HEK293T (cell line): ENCODE measurements around the gene UBD.

Experiments used
- CTCF ChIA-PET: fragments of 350-600 bp; formaldehyde crosslinking; extraction: SDS; loops from one replicate; lab custom pipeline; 2021; ENCODE audit warnings: antibody characterized with exemption, inconsistent platforms; lab: Yijun Ruan, JAX
- POLR2A ChIA-PET: fragments of 350-600 bp; formaldehyde crosslinking; extraction: SDS; loops from one replicate; lab custom pipeline; 2020; ENCODE audit warnings: antibody characterized with exemption, inconsistent platforms; lab: Yijun Ruan, JAX
- DNase-seq: peaks from one replicate; pipeline ENCODE4 v3.0.0; 2012; ENCODE audit warnings: mixed read lengths; ENCODE audit errors: extremely low spot score
- ARNT ChIP-seq: fragments of 450-650 bp; IDR thresholded peaks from 2 replicates; pipeline ENCODE4 v1.6.1; 2017; ENCODE audit warnings: mild to moderate bottlenecking
- BHLHE40 ChIP-seq: fragments of 450-650 bp; IDR thresholded peaks from 2 replicates; pipeline ENCODE4 v1.6.1; 2016; ENCODE audit warnings: mild to moderate bottlenecking, moderate library complexity, borderline replicate concordance
- CTBP1 ChIP-seq: fragments of 450-650 bp; IDR thresholded peaks from 2 replicates; pipeline ENCODE4 v1.6.1; 2016; ENCODE audit warnings: borderline replicate concordance
- ELF4 ChIP-seq: fragments of 450-650 bp; IDR thresholded peaks from 2 replicates; pipeline ENCODE4 v1.6.1; 2017; ENCODE audit warnings: antibody characterized with exemption
- FOXA1 ChIP-seq: fragments of 450-650 bp; IDR thresholded peaks from 2 replicates; pipeline ENCODE4 v1.6.1; 2016; ENCODE audit warnings: mild to moderate bottlenecking
- FOXK2 ChIP-seq: fragments of 450-650 bp; IDR thresholded peaks from 2 replicates; pipeline ENCODE4 v1.6.1; 2016; ENCODE audit warnings: mild to moderate bottlenecking
- FOXM1 ChIP-seq: fragments of 450-650 bp; IDR thresholded peaks from 2 replicates; pipeline ENCODE4 v1.6.1; 2017; ENCODE audit warnings: mild to moderate bottlenecking, borderline replicate concordance
- HDGF ChIP-seq: fragments of 450-650 bp; IDR thresholded peaks from 2 replicates; pipeline ENCODE4 v1.6.1; 2017; ENCODE audit warnings: antibody characterized with exemption, borderline replicate concordance
- L3MBTL2 ChIP-seq: fragments of 450-650 bp; conservative IDR thresholded peaks from 2 replicates; pipeline ENCODE4 v1.6.1; 2016; ENCODE audit warnings: mild to moderate bottlenecking
- LEF1 ChIP-seq: fragments of 450-650 bp; IDR thresholded peaks from 2 replicates; pipeline ENCODE4 v1.6.1; 2017; ENCODE audit warnings: mild to moderate bottlenecking, borderline replicate concordance
- NFRKB ChIP-seq: fragments of 450-650 bp; IDR thresholded peaks from 2 replicates; pipeline ENCODE4 v1.6.1; 2016; ENCODE audit warnings: mild to moderate bottlenecking, moderate library complexity
- SP1 ChIP-seq: fragments of 450-650 bp; IDR thresholded peaks from 2 replicates; pipeline ENCODE4 v1.6.1; 2017
- SUZ12 ChIP-seq: fragments of 450-650 bp; IDR thresholded peaks from 2 replicates; pipeline ENCODE4 v1.6.1; 2016; ENCODE audit warnings: mild to moderate bottlenecking
- TARDBP ChIP-seq: fragments of 450-650 bp; IDR thresholded peaks from 2 replicates; pipeline ENCODE4 v1.6.1; 2016
- ZNF384 ChIP-seq: fragments of 450-650 bp; IDR thresholded peaks from 2 replicates; pipeline ENCODE4 v1.6.1; 2016
- TF ChIP-seq, protein P1 (sequence below): fragments of 450-650 bp; IDR thresholded peaks from 2 replicates; pipeline ENCODE4 v1.6.1; 2016

Gene UBD

DNA sequence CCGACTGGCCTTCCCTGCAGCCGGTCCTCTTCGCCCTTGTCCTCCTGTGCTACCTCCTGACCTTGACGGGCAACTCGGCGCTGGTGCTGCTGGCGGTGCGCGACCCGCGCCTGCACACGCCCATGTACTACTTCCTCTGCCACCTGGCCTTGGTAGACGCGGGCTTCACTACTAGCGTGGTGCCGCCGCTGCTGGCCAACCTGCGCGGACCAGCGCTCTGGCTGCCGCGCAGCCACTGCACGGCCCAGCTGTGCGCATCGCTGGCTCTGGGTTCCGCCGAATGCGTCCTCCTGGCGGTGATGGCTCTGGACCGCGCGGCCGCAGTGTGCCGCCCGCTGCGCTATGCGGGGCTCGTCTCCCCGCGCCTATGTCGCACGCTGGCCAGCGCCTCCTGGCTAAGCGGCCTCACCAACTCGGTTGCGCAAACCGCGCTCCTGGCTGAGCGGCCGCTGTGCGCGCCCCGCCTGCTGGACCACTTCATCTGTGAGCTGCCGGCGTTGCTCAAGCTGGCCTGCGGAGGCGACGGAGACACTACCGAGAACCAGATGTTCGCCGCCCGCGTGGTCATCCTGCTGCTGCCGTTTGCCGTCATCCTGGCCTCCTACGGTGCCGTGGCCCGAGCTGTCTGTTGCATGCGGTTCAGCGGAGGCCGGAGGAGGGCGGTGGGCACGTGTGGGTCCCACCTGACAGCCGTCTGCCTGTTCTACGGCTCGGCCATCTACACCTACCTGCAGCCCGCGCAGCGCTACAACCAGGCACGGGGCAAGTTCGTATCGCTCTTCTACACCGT, 6.1 kb downstream of the UBD start:
- ChIA-PET POLR2A (no interaction called here), CTCF (no interaction called here)
- no peak for TF ChIP-seq NFRKB
- peak; percentile 72 for TF ChIP-seq L3MBTL2
- TF ChIP-seq SP1, result no peak
- TF ChIP-seq ZNF384, result no peak
- no peak for TF ChIP-seq FOXM1
- no peak for TF ChIP-seq ELF4
- peak; percentile 73 for DNase-seq

DNA sequence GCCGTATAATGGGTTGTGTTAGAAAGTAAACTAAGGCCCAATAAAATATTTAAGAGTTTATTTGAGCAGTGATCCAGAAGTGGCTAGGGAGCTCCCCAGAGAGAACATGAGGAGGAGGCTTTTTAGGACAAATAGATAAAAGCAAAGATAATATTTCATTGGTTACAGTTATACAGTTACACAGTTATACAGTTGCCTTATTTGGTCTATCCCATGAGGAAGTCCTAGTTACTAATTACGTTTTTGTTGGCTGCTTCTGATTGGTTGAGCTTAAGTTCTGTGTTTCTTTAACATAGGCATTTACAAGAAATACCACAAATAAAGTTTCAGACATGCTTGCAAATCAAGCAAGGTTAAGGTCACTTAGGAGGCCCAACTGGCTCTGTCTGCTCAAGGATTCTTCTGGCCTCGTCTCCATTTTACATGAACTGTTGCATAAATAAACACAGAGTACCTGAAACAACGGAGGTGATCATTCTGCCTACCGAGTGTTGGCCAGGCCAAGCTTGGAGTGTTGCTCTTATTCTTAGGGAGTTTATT, 7.0 kb downstream of the UBD start:
- DNase-seq, result peak; percentile 47
- TF ChIP-seq FOXA1, result no peak
- no peak for TF ChIP-seq L3MBTL2
- no peak for TF ChIP-seq ARNT
- TF ChIP-seq SUZ12, result no peak
- TF ChIP-seq CTBP1, result no peak
- TF ChIP-seq HDGF, result no peak
- no peak for TF ChIP-seq ZNF384
- TF ChIP-seq, protein P1, sequence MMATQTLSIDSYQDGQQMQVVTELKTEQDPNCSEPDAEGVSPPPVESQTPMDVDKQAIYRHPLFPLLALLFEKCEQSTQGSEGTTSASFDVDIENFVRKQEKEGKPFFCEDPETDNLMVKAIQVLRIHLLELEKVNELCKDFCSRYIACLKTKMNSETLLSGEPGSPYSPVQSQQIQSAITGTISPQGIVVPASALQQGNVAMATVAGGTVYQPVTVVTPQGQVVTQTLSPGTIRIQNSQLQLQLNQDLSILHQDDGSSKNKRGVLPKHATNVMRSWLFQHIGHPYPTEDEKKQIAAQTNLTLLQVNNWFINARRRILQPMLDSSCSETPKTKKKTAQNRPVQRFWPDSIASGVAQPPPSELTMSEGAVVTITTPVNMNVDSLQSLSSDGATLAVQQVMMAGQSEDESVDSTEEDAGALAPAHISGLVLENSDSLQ, result no peak
- no peak for TF ChIP-seq FOXM1
- TF ChIP-seq BHLHE40, result no peak
- no peak for TF ChIP-seq ELF4
- no peak for TF ChIP-seq TARDBP
- TF ChIP-seq FOXK2, result no peak
- no peak for TF ChIP-seq LEF1
- POLR2A ChIA-PET, result no interaction called here
- CTCF ChIA-PET, result no interaction called here

DNA sequence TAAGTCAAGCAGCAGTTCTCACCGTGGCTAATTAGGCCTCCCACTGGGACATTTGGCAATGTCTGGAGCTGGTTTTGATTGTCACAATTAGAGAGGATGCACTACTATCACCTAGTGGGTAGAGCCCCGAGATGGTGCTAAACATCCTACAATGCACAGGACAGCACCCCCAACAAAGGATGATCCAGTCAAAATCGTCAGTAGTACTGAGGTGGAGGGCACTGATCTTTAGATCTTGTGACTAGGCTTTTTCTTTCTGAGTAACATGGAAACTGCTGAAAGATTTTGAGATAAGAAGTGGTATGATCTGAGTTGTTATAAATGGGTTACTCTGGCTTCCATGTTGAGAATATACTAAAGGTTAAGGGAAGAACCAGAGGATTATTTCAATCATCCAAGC, 12.0 kb downstream of the UBD start:
- POLR2A ChIA-PET, result no interaction called here
- TF ChIP-seq NFRKB (no peak), ARNT (no peak), BHLHE40 (no peak), LEF1 (no peak), CTBP1 (no peak), ELF4 (no peak), FOXK2 (no peak), L3MBTL2 (no peak), SP1 (no peak), SUZ12 (no peak), HDGF (no peak), FOXM1 (no peak), ZNF384 (no peak), TARDBP (no peak), FOXA1 (no peak)
- TF ChIP-seq, protein P1, result no peak
- CTCF ChIA-PET, result no interaction called here
- no peak for DNase-seq

DNA sequence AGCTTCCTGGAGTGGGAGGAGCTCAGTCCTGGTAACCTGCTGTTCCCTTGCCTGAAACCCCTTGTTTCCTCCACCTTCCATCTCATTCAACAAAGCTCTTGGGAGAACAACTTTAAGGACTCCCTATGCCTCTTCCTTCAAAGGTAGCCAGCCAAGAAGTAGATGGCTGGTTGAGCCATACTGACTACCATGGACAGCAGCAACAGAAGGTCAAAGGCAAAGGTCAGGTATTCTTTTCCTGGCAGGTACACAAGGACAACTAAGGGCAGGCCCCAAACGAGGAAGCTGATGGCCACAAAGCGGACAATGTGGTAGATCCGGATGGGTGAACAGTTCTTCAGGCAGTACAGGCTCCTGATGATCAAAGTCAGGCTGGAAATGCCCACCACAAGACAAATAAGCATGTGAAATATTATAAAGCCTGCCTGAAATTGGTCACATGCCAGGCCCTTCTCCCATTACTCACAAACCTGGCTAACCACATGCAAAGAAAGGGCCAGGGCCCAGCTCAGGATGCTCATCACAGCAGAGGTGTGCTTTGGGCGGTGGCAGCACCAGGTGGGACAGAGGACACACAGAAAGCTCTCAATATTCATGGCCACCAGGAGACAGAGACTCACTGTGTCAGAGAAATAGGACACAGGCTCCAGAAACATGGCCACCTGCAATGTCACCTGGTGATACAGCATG, 21.7 kb downstream of the UBD start:
- no peak for DNase-seq
- TF ChIP-seq TARDBP, result no peak
- TF ChIP-seq, protein P1, result no peak
- TF ChIP-seq FOXA1, result no peak
- TF ChIP-seq FOXK2, result no peak
- no peak for TF ChIP-seq BHLHE40
- TF ChIP-seq LEF1, result no peak
- TF ChIP-seq SP1, result no peak
- no peak for TF ChIP-seq NFRKB
- no peak for TF ChIP-seq L3MBTL2
- no peak for TF ChIP-seq ZNF384
- no peak for TF ChIP-seq CTBP1
- no peak for TF ChIP-seq ELF4
- TF ChIP-seq HDGF, result no peak
- CTCF ChIA-PET, result no interaction called here
- POLR2A ChIA-PET, result no interaction called here

DNA sequence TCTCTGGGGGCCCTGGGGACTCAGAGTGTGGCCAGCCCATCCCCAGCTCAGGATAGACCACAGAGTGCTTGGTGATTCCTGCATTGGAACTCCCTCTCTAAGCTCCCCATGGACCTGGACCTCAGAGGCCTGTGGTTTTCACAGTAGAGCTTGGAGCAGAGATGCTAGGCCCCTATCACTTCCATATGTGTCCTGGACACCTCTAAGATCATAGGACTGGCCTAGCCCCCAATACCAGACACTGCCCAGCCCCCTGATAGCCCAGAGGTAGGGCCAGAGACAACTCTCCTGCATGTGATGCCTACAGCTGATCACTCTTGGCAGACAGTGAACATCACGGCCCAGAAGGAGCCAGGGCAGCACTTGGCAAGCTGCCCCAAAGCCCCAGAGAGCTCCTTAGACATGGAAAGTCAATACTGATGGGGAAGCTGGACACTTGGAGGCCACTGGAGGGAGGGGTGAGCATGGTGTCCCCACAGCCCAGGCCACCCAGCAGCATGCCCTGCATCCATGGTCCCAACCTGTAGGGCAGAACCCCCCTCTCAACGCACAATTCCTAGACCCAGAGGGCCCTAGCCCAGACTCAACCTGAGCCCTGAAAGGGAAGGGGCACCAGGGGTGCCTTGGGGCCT, 27.1 kb downstream of the UBD start:
- ChIA-PET POLR2A (no interaction called here), CTCF (no interaction called here)
- DNase-seq, result no peak
- no peak for TF ChIP-seq ARNT
- no peak for TF ChIP-seq NFRKB
- TF ChIP-seq L3MBTL2, result no peak
- no peak for TF ChIP-seq FOXA1
- no peak for TF ChIP-seq TARDBP
- no peak for TF ChIP-seq FOXK2
- no peak for TF ChIP-seq FOXM1
- TF ChIP-seq ELF4, result no peak
- no peak for TF ChIP-seq SP1
- no peak for TF ChIP-seq ZNF384
- TF ChIP-seq SUZ12, result no peak
- TF ChIP-seq CTBP1, result no peak
- TF ChIP-seq, protein P1, result no peak
- TF ChIP-seq BHLHE40, result no peak
